Measurements from ENCODE around the gene RPS6KA2.
A peak's percentile ranks its signal among the peaks of the same experiment; 100 is the strongest.
"Not testable (repeated sequence)": the region's sequence is repeated elsewhere in the genome, so short reads cannot be mapped to it uniquely, and the experiment has no call there.

Gene RPS6KA2

GRCh38 chr6:166635013-166635970, 8.2 kb upstream of the RPS6KA2 start:
- DNase-seq (ENCODE audit: low spot score): no peak

GRCh38 chr6:166634581-166634980, 7.5 kb upstream of the RPS6KA2 start:
- not testable (repeated sequence) for DNase-seq (ENCODE audit: low spot score)

DNA sequence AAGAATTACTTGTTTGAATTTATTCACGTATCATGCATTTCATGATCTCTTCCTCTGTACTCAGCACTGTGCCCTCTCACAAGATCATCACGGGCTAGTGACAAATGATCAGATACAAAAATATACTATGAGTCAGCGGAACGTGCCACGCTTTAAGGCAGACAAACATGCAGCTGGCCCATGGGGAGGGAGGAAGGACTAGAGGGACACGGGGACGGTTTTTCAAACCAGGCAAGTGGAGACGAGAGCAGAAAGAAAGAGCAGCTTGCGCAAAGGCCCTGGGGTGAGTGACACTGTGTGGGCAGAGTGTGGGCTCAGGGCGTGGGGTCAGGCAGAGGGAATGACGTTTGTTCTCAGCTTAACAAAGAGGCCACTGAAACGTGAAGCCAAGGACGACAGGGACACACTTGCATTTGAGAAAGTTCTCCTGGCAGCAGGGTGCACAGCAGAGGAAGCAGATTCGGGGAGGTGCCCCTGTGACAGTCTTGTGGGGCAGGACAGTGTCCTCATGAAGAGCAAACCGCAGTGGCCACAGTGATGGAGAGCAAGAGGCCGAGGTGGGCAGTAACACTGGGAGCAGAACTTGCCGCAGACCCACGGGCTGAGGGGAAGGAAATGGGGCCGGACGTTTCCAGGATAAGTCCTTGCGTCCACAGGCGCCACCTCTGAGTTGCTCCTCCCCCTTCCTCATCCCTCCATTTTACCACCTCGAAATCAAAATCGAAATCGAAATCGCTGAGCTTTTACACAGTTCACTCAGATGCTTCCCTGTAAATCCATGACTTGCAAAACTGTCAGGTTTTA, 6.9 kb upstream of the RPS6KA2 start:
- DNase-seq (ENCODE audit: low spot score): no peak

DNA sequence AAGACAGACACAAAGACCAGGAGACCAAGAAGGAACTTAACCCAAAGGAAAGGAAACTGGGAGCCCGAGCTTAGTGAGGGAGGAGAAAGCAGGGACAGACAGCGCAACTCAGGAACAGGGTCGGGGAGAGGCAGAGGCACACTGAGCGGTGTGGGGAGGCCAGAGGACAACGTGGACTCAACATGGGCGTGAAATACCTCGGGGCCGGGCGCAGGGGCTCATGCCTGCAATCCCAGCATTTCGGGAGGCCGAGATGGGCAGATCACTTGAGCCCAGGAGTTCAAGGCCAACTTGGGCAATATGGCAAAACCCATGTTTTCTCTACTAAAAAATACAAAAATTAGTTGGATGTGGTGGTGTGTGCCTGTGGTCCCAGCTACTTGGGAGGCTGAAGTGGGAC, 5.7 kb upstream of the RPS6KA2 start:
- no peak for DNase-seq (ENCODE audit: low spot score)

GRCh38 chr6:166630462-166630861, 3.4 kb upstream of the RPS6KA2 start:
- no peak for DNase-seq (ENCODE audit: low spot score)

- no peak for DNase-seq (ENCODE audit: low spot score)
These were observed 2.6 kb upstream of the RPS6KA2 start for GRCh38 chr6:166629628-166630027.

DNA sequence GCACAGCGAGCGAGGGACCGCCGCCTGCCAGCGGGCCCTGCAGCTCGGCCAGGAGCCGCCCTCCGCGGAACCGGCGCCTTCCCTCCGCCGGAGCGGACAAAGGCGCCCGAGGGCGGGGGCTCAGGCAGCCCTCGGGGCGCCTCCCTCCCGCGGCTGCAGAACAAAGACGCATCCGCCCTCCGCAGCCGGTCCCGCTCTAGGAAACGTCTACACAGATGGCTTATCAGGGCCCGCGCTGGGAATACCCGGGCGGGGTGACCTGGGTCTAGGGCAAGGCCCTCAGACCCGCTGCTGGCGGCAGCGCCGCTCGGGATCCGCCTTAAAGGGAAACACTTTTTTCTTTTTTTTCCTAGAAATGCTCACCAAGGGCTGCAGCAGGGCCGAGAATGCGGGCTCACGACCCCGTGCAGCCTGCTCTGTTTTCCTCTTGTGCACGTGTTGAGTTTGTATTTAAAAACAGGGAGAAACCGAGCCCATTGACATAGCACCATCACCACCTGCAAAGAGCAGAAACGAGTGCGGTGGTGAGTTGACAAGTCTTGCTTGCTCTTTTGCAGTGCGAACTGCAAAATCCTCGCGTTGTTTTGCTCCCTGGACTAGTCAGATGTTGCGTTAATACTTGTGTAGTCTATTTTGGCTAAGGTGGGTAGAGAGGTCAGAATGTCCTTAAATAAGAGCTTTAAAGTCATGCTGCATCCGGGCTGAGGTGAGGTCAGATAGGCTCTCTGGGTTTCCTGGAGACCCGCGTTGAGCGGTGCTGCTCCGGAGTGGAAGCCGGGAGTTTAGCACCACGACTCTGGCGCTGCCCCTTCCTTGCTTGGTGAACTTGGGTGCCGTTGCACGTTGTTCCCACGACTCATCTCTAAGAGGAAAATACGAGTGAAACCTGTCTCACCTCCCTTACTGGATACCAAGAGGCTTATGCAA, 1.1 kb upstream of the RPS6KA2 start:
- peak; percentile 44 for DNase-seq (ENCODE audit: low spot score)

GRCh38 chr6:166626177-166627032, 646 bp downstream of the RPS6KA2 start:
- peak; percentile 26 for DNase-seq (ENCODE audit: low spot score)

- peak; percentile 20 for DNase-seq (ENCODE audit: low spot score)
These were observed 1.7 kb downstream of the RPS6KA2 start for GRCh38 chr6:166625356-166625755.

DNA sequence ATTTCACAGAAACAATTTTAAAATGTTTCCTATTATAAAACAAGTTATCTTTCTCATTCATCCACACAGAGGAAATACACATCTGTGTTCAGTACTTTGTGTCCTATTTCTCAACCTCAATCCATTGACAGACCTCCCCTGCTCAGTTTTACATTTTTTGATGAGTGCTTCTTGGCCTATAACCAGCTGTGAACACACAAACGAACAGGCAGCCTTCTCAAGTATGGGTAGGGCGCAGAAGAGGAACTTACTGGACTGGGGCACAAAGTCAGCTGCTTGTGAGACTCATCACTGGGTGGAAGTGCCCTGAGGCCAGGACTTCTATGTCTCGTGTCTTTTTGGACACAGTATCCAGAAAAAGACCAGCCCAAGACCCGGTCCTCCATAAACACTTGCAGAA, 2.8 kb downstream of the RPS6KA2 start:
- DNase-seq (ENCODE audit: low spot score): no peak

- no peak for DNase-seq (ENCODE audit: low spot score)
These were observed 3.7 kb downstream of the RPS6KA2 start for GRCh38 chr6:166623318-166623717.

- DNase-seq (ENCODE audit: low spot score): no peak
These were observed 5.9 kb downstream of the RPS6KA2 start for GRCh38 chr6:166621114-166621540.

DNA sequence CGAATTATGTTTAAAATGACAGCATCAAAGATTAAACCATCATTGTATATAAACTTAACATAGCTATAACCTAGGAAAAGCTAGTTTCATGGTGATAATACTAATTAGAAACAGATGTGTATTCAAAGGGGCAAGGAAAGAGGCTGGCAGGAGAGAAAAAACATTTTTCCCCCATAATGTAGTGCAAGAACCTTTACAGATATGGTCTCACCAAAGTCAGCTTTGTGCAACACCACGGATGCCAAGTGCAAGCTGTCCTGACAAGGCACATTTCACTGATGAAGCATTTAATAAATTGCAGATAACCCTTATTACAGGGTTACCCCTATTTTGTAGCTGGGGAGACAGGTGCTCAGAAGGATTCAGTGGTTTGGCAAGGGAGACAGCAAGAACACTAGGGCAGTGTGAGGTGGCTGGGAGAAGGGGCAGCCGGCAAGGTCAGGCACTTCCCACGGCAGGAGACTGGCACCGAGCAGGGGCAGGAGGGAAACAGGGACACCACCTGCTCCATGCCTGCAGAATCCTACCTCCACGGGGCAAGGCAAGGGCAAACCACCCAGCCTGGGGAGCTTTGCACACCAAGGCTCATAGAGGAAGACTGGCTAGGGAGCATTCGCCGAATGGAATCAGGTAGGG, 6.5 kb downstream of the RPS6KA2 start:
- no peak for DNase-seq (ENCODE audit: low spot score)

DNA sequence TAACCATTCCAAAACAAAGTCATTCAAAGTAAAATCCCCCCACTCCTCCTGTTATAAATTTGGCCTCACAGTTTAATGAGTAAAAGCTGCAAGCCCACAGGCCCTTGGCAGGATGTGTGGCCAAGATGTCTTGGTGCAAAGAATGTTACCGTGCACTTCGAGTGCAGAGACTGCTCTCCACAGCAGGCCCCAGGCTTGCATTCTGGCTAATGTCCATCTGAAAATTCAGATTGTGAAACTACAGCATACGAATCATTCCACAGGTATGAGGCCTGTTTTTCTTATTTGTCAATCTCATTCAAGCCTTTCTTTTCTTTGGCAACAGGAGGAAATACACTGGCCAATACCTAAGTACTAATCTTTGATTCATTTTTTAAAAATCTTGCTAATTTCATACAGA, 7.1 kb downstream of the RPS6KA2 start:
- DNase-seq (ENCODE audit: low spot score): no peak

- no peak for DNase-seq (ENCODE audit: low spot score)
These were observed 7.9 kb downstream of the RPS6KA2 start for GRCh38 chr6:166618866-166619761.

- DNase-seq (ENCODE audit: low spot score): no peak
These were observed 8.8 kb downstream of the RPS6KA2 start for GRCh38 chr6:166618251-166618650.

DNA sequence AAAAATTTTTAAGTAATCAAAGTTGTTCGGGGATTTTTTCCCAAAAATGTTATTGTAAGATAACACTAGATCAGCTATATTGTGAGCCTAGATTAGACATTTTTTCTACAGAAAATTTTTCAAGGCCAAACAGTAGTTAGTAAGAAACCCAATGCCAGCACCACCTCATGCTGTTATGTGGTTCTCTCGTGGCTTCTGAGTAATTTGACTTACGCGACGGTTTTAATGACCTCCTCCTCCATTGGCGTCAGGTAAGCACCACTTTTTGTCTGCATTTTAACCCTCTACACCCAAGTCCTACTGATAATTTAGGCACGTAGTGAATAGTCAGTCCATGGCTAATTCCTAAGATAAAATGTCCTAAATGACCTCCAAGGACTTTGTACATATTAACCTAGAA, 9.7 kb downstream of the RPS6KA2 start:
- DNase-seq (ENCODE audit: low spot score): no peak

DNA sequence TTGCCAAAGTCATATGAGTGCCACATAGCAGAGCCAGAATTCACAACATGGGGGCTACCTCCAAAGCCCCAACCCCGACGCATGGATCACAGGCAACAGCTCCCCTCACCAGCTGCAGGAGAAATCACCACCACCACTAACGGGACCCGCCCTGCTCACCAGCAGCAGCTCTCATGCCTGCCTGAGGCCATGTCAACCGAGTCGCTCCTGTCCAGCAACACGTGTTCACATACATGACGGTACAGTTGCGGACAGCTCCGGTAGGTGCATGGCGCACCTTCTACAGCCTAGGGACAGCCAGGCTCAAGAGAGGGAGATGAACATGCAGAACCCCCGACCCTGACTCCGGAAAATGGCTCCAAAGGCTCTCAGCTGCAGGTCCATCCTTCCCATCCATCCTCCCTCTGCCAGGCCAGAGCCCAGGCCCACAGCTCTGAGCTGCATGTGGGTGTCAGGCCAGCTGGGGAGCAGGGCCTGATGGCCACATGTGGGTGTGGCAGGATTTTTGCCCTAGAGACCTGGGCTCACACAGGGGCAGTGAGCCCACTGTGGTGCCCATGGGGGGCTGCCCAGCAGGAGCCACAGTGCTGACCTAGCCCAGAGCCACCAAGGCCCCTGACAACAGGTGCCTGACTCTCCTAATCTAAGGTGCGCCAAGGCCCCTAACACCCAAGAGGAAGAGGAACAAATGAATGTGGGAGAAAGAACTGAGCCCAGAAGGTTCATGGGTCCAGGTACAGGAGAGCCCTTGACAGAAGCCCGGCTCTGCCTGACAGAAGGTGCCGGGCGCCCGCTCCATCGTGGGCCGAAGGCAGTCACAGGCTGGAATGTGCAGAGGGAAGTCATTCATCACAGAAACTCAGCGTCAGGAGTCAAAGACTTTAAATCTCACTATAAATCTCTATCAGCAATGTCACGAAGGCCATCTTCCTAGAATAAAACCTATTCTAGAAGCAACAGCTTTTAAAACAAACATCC, 10.5 kb downstream of the RPS6KA2 start:
- DNase-seq (ENCODE audit: low spot score): no peak
